GM21576 (cell line): ENCODE data around the gene ANO1.

Experiments used
- ATAC-seq: cut with Tn5 transposase; IDR thresholded peaks from one replicate; pipeline ENCODE4 v1.9.1; 2021; ENCODE audit warnings: mild to moderate bottlenecking, moderate library complexity; ENCODE audit not compliant: unreplicated experiment

The ANO1 gene

GRCh38 chr11:70133771-70134335 lies 55.7 kb downstream of the ANO1 start:
- no peak for ATAC-seq

- ATAC-seq = no peak
Observed at GRCh38 chr11:70134490-70134889, 56.4 kb downstream of the ANO1 start.

- no peak for ATAC-seq
Observed at GRCh38 chr11:70135142-70135541, 57.0 kb downstream of the ANO1 start.

GRCh38 chr11:70135625-70136059 lies 57.5 kb downstream of the ANO1 start:
- no peak for ATAC-seq

- ATAC-seq = no peak
Observed at GRCh38 chr11:70137383-70137782, 59.3 kb downstream of the ANO1 start.

GRCh38 chr11:70138403-70138802 lies 60.3 kb downstream of the ANO1 start:
- ATAC-seq = no peak

GRCh38 chr11:70139785-70140410 lies 61.8 kb downstream of the ANO1 start:
- no peak for ATAC-seq

GRCh38 chr11:70140711-70141485 lies 62.8 kb downstream of the ANO1 start:
- no peak for ATAC-seq

GRCh38 chr11:70141486-70142220 lies 63.5 kb downstream of the ANO1 start:
- no peak for ATAC-seq

- no peak for ATAC-seq
Observed at GRCh38 chr11:70142221-70142875, 64.2 kb downstream of the ANO1 start.

GRCh38 chr11:70144262-70144661 lies 66.1 kb downstream of the ANO1 start:
- no peak for ATAC-seq

GRCh38 chr11:70145071-70145470 lies 67.0 kb downstream of the ANO1 start:
- ATAC-seq = no peak

- no peak for ATAC-seq
Observed at GRCh38 chr11:70145841-70146240, 67.7 kb downstream of the ANO1 start.

GRCh38 chr11:70146299-70146698 lies 68.2 kb downstream of the ANO1 start:
- ATAC-seq = no peak

- ATAC-seq = no peak
Observed at GRCh38 chr11:70146895-70147520, 68.9 kb downstream of the ANO1 start.

GRCh38 chr11:70147668-70148067 lies 69.6 kb downstream of the ANO1 start:
- ATAC-seq = no peak

GRCh38 chr11:70151671-70152070 lies 73.6 kb downstream of the ANO1 start:
- no peak for ATAC-seq

- no peak for ATAC-seq
Observed at GRCh38 chr11:70153133-70153727, 75.1 kb downstream of the ANO1 start.

- no peak for ATAC-seq
Observed at GRCh38 chr11:70155386-70155785, 77.3 kb downstream of the ANO1 start.
